ENCODE data around the gene PCSK2. TPM values are rescaled to one million over a fixed set of nuclear protein-coding genes. Genes with fewer than 3 reads are reported as not detected.

The PCSK2 gene
- polyA plus RNA-seq, 1 donor from 2014 or later, result 27.9 TPM

DNA sequence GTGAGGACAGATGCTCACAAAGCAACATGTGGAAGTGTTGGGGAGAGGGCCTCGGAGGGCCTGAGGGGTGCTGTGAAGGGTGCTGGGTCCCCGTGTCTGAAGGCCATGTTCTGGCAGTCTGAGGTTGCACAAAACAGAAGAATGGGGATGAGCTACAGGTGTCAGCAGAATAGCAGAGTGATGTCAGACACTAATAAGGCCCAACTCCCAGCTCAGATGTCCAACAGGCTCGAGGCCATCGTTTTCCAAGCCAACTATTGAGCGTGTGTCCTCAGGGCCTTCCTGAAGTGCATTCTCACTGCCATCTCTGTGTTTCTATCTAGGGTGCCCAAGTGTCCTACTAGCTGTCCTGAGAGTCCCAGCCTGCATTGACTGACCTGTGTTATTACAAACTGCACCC lies 296.5 kb downstream of the PCSK2 start:
- TF ChIP-seq POLR2AphosphoS5 (IDR thresholded peaks at IDR 0.05) (no peak), CTCF (IDR thresholded peaks at IDR 0.05; ENCODE audit: poor library complexity, severe bottlenecking) (no peak)
- Histone ChIP-seq H4K20me1 (ENCODE audit: insufficient read depth) (no peaks in the 10 kb centered on the region), H3K9ac (ENCODE audit: low read length) (no peak overlapping the region), H3K9me3 (ENCODE audit: low read length) (no peaks in the 10 kb centered on the region), H3K27ac (ENCODE audit: low read length) (no peak overlapping the region), H3K27me3 (ENCODE audit: insufficient read depth, low read depth, low read length) (no peaks in the 10 kb centered on the region), H3K79me2 (replicated peaks; ENCODE audit: insufficient read depth, low read length) (no peaks in the 10 kb centered on the region), H3K4me2 (ENCODE audit: low read length) (no peak overlapping the region), H3K36me3 (ENCODE audit: insufficient read depth, low read length) (no peaks in the 10 kb centered on the region), H3K4me3 (ENCODE audit: low read length) (no peak overlapping the region), H3K9me2 (ENCODE audit: insufficient read depth, low read length) (no peaks in the 10 kb centered on the region), H2AFZ (ENCODE audit: low read depth, low read length) (no peak overlapping the region), H3F3A (ENCODE audit: insufficient read depth, low read length, poor library complexity, severe bottlenecking) (no peaks in the 10 kb centered on the region)

- H3K9me3 ChIP-seq (ENCODE audit: low read length), result no peaks in the 10 kb centered on the region
- no peak overlapping the region for H3K27ac ChIP-seq (ENCODE audit: low read length)
- peaks cover 7% of the 10 kb centered on the region for H3K27me3 ChIP-seq (ENCODE audit: insufficient read depth, low read depth, low read length)
Observed at GRCh38 chr20:17524560-17524959, 297.7 kb downstream of the PCSK2 start.

More at GRCh38 chr20:17524560-17524959, 297.7 kb downstream of the PCSK2 start:
- Histone ChIP-seq H3K9me2 (ENCODE audit: insufficient read depth, low read length) (no peaks in the 10 kb centered on the region), H3K9ac (ENCODE audit: low read length) (no peak overlapping the region), H3F3A (ENCODE audit: insufficient read depth, low read length, poor library complexity, severe bottlenecking) (no peaks in the 10 kb centered on the region), H3K36me3 (ENCODE audit: insufficient read depth, low read length) (no peaks in the 10 kb centered on the region), H3K4me3 (ENCODE audit: low read length) (no peak overlapping the region), H4K20me1 (ENCODE audit: insufficient read depth) (no peaks in the 10 kb centered on the region), H3K4me2 (ENCODE audit: low read length) (no peak overlapping the region), H2AFZ (ENCODE audit: low read depth, low read length) (no peak overlapping the region), H3K79me2 (replicated peaks; ENCODE audit: insufficient read depth, low read length) (no peaks in the 10 kb centered on the region)
- no peak for TF ChIP-seq EP300 (conservative IDR thresholded peaks at IDR 0.05; ENCODE audit: poor library complexity, severe bottlenecking)
- no peak for TF ChIP-seq POLR2AphosphoS5 (IDR thresholded peaks at IDR 0.05)
- no peak for TF ChIP-seq TAF1 (IDR thresholded peaks at IDR 0.05; ENCODE audit: low read depth)
- TF ChIP-seq SMC3 (conservative IDR thresholded peaks at IDR 0.05; ENCODE audit: poor library complexity), result no peak
- no peak for TF ChIP-seq REST (IDR thresholded peaks at IDR 0.05; ENCODE audit: borderline replicate concordance)
- TF ChIP-seq CTCF (IDR thresholded peaks at IDR 0.05; ENCODE audit: poor library complexity, severe bottlenecking), result no peak
- TF ChIP-seq RAD21 (conservative IDR thresholded peaks at IDR 0.05), result no peak
- no peak for TF ChIP-seq MXI1 (conservative IDR thresholded peaks at IDR 0.05; ENCODE audit: poor library complexity, severe bottlenecking)
- TF ChIP-seq EZH2 (IDR thresholded peaks at IDR 0.05; ENCODE audit: borderline replicate concordance, insufficient read depth, low read length, poor library complexity, severe bottlenecking), result no peak
